ENCODE data around the gene PDE9A. TPM values are rescaled to one million over a fixed set of nuclear protein-coding genes. Genes with fewer than 3 reads are reported as not detected.
"Not testable (repeated sequence)": the region's sequence is repeated elsewhere in the genome, so short reads cannot be mapped to it uniquely, and the experiment has no call there.

The PDE9A gene
- total RNA-seq, 1 donor from 2014 or later = 7.9 TPM

DNA sequence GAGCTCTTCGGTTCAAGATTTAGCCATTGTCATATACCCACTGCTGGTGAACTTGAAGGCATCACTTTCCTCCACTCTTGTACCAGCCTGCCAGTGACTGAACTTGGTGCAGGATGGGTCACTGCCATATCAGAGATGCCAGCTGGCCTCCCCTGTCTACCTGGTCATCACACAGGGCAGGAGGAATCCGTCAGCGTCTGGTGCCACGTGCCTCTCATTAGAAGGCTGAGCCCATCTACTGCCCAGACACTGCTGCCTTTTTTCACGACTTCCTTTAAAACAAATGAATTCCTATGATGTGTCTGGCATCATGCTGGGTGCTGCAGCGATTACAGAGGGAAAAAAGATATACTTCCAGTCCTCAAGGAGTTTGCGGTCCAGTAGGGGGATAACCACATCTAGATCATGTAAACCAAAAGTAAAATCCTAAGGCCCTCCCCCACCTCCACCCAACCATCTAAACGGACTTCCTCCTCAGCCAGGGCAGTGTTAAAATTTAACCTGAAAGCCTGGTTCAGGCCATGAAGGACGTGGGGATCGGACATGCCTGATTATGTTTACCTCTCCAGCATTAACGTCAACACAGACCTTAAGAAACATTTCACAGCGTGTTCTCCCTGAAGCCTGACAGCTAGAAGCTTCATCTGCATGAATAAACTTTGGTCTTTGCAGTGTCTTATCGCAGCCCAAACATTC lies 29.2 kb upstream of the PDE9A start:
- peak; percentile 22 for DNase-seq (ENCODE audit: low spot score)

DNA sequence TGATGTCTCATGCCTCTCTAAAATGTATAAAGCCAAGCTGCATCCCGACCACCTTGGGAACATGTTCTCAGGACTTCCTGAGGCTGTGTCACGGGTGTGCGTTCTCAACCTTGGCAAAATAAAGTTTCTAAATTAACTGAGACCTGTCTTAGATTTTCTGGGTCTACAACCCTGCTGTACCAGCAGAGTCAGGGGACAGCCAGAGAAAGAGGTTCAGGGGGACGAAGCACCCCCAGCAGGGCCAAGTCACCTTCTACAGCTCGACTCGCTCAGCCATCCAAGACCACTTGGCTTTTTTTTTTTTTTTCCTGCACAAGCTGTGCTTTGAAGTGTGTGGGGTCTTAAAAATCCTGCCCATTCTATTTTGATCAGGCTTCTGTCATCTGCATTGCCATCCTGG lies 28.5 kb upstream of the PDE9A start:
- peak; percentile 55 for DNase-seq (ENCODE audit: low spot score)

DNA sequence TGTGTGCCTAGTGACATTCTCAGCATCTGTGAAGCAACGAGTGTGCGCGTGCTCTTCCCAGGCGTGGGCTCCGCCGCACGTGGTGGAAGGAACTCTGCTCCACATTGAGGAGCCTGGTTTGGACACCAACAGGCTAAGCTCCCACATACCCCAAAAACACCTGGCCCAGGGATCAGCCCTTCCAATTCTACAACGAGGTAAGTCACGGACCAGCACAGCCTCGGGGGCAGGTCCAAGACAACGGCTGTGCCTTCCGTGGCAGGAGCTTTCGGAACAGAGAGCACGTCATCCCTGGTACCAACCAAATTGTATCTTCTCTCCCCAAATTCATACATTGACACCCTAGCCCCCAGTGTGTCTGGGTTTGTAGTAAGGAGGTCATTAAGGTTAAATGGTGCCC lies 27.2 kb upstream of the PDE9A start:
- DNase-seq (ENCODE audit: low spot score) = peak; percentile 30

DNA sequence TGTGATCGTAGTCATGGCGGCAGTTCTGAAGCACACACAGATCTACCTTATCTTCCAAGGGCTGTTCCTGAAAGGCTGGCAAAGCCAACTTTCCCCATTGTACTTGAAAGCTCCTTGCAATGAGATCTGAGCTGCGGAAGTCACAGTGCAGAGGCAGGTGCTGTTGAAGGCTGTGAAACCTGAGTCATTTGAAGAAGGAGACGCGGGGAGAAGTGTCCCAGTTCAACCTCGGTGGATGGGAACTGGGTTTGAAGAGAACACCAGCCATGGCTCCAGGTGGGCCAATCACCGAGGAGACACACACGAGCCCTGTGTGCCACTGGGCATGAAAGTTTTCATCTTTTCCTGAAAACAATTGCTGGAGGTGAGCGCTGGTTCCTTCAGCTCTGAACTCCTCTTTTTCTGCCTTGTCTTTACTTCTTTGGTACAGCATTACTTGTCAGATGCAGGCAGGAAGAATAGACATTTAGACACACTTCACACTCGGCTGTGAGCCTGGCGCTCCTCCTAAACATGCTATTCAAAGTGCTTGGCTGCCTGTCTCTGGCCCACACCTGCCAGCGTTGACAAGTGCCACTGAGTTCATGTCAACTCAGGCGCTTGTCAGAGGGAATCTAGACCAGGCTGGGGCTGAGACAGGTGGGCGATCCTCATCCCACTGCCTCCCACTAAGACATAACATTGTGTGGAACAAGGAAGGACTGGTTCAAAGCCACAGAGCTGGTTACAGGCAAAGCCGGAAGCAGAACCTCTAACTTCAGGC lies 25.7 kb upstream of the PDE9A start:
- peak; percentile 43 for DNase-seq (ENCODE audit: low spot score)

DNA sequence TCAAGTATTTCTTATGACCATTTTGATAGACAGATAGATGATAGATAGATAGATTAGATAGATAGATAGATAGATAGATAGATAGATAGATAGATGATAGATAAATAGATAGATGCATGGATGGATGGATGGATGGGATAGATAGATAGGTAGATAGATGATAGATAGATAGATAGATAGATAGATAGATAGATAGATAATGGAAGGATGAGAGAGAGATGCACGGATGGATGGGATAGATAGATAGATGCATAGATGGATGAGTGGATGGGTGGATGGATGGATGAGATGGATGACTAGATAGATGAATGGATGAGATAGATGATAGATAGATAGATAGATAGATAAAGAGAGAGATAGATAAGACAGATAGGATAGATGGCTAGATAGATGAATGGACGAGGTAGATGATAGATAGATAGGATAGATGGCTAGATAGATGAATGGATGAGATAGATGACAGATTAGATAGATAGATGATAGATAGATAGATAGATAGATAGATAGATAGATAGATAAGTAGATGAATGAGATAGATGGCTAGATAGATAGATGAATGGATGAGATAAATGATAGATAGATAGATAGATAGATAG lies 24.9 kb upstream of the PDE9A start:
- DNase-seq (ENCODE audit: low spot score) = not testable (repeated sequence)

DNA sequence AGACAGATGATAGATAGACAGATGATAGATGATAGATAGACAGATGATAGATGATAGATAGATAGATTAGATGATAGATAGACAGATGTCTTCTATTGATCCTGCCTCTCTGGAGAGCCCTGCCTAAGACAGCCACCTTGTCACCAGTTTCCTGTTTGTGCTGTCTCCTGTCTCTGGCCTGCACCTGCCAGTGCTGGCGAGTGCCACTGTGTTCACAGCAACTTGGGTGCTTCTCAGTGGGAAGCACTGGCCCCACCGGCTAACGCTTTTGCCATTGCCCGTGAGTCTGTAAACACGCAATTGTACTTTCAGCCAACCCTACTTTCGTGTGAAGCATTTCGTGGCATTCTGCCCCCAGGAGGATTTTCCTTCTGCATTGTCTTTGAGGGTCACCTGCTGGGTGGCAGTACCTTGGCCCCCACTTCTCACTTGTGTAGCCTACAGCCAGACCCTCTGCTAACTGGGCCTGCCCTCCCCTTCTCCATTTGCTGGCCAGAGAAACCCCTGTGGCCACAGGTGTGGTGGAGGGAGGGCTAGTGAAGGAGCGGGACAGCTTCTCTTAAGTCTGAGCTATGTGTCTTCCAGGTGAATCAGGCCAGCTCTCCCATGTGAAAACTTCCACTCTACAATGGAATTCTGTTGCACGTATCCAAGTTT lies 23.4 kb upstream of the PDE9A start:
- peak; percentile 77 for DNase-seq (ENCODE audit: low spot score)

DNA sequence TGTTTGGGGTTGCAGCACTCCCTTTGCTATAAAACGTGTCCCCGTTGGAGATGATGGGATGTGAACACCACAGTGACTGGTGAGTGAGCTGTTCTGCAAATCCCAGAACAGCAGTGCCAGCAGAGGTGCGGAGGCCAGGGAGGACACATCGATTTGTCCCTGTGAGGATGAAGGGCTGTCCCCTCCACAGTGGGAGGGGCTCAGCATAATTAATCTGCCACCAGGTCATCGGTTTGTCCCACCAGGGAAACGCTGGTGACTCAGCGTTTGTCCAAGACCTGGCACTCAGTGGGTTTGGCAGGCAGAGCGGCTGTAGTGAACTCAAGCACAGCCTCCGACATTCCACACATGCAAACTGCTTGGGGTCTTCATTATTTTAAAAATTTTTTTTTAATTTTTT lies 22.8 kb upstream of the PDE9A start:
- DNase-seq (ENCODE audit: low spot score) = peak; percentile 55

DNA sequence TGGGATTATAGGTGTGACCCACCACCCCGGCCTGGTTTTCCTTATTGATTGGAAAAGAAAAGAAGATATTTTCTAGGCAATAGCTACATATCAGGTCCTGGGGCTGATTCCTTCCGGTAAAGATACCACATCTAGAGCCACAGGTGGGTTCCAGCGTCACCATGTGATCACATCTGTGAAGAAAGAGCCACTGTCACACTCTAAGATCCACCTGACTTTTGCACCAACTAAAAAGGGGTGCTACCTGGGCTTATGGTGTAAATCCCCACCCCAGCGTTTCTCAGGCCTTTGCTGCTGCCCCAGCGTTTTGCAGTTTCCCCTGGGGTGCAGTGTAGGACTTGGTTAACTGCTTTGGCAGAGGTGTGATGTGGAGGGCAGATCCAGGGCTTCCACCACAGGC lies 22.3 kb upstream of the PDE9A start:
- no peak for DNase-seq (ENCODE audit: low spot score)

DNA sequence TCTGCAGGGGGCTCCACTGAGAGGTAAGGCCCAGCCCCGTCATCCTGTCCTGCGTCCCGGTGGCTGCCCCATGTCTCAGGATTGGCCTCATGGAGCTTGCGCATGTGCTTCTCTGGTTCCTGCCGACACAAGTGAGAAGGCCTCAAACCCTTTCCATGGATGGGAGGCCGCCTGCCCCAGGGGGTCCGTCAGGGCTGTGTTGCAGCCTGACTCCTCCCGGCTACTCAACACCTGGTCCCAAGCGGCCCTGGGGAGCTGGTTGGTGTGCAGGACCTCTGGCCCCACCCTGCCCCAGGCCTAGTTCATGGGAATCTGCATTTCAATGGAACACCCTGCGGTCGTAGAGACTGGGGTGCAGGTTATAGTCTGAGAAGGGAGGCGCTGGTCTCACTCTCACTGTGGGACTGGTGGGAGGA lies 21.1 kb upstream of the PDE9A start:
- DNase-seq (ENCODE audit: low spot score) = peak; percentile 35

DNA sequence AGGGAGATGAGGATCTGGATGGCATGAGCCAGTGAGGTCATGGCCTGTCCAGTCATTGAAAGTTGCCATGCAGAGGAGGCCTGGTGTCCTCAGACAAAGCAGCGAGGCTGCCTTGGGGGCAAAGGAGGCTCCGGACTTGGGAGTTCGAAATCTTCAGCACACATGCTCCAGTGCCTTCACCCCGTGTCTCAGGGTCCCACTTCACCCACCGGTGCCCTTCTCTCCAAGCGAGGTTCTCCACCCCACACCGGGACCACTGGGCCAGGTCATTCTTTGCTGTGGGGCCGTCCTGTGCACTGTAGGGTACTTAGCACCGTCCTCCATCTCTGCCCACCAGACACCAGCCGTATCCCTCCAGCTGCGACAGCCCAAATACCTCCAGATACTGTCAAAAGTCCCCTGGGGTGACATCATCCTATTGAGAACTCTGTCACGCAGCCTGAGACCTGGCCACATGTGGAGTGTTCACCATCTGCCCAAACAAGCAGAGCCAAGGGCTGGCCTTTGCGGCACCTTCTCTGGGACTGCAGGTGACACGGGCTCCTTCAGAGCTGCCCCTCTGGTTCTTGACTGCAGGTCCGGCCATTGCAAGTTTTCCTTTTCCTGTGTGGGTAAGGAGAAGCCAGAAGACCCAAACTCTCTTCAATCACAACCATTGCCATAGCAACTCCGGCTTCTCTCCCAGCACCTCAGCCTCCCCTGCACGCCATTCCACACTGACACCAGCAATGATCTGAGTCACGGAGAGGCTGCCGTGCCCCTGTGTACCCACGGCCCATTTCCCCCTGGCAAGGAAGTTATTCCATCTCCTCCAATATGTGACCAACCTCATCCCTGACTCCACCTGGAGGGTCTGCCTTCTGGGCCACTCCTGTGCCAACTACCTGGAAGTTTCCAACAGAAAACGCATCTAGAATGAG lies 20.4 kb upstream of the PDE9A start:
- DNase-seq (ENCODE audit: low spot score) = peak; percentile 79

DNA sequence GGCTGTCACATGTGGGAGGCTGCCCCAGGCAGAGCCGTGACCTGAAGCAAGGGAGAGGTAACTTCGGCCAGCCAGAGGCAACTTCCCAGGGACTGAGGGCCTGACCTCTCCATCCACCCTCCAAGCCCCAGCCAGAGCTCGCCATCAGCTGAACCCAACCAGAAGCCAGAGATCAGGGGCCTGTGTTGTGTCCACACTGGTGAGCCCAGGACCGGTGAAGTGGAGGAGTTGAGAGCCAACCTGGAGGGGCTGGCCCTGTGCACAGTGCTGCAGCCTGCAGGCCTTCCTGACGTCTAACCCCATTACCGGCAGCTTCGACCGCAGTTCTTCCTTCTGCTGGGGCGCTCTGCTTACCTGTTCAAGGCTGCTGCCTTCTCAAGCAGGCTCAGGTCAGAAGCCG lies 19.6 kb upstream of the PDE9A start:
- DNase-seq (ENCODE audit: low spot score) = no peak

DNA sequence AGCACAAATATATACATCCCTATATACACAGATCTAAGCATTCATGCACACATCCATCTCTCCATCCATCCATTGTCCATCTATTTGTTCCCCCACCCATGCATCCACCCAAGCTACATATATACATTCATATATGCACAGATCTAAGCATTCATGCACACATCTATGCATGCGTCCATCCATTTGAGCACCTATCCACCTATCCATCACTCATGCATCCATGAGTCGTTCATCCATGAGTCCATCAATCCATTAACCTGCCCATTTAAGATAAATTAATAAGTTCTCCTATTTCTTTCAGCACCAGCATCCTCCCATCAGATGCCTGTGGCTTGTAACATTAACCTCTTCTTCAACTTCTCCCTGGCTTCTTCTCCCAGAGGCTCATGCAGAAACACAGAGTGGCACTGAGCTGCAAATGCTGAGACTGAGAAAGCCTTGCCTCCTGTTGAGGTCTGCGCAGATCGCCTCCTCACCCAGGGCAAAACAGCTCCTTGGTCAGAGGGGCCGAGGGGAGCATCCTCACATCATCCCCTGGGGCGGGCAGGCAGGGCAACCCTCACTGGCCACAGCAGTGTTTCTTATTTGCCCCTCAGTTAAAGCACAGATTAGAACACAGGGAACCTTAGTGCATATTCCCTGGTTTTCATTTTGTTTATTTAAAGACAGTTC lies 17.4 kb upstream of the PDE9A start:
- no peak for DNase-seq (ENCODE audit: low spot score)

DNA sequence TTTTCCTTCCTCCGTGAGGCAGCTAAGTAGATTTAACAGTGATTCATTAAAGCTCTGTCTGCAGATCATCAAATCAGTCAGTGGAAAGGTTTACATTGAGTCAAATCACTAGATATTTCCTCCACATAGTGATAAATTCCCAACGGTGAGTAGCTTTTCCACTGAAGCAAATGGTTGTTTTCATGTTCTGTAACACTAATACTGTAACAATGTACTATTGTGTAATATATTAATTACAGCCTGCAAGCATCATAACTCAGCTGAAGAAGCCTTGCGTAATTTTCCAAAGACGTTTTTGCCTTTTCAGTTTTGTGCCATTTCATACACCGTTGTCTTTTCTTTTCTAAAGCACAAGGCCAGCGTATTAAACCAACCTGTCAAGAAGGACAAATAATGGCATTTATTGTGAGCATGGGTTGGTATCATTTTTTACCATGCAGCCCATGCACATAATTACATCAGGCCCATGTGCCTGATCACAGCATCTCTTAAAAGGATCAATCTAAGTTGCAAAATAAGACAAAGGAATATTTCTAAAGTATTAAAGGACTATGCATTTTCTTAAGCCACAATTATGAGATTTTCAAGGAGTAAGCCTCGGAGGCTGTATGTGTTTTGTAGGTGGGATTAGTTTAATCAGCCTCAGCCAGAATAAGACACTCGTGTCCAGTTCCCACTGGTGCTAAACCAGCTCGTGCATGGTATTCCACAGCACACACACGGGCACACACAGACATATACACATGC lies 16.7 kb upstream of the PDE9A start:
- DNase-seq (ENCODE audit: low spot score) = no peak

DNA sequence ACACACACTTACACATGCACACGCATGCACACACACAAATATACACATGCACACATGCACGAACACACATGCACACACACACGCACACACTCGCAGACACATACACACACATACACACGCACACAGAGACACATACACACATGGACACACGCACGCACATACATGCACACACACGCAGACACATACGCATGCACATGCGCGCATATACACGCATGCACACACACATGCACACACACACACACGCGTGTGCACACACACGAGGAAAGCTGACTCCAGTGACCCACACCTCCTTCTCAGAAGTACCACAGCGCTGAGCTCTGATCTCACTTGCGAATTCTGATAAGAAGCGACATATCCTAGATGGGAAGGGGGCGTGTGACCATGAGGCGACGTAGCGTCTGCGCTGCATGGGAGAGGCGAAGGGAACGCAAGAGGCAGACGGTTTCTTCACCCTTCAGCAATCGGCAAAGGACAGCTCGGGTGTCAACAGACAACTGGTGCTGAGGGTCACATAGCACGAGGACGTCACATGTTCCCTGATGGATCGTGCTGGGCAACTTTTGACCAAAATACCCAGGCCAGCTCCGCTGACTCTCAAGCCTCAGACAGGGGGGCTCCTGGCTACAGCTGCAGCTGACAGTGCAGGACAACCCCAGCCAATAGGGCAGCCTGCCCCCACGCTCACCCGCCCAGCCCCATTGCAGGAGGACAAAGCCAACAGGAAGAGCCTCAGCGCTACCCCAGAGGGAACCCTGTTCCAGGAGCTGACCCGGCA lies 16.0 kb upstream of the PDE9A start:
- no peak for DNase-seq (ENCODE audit: low spot score)

DNA sequence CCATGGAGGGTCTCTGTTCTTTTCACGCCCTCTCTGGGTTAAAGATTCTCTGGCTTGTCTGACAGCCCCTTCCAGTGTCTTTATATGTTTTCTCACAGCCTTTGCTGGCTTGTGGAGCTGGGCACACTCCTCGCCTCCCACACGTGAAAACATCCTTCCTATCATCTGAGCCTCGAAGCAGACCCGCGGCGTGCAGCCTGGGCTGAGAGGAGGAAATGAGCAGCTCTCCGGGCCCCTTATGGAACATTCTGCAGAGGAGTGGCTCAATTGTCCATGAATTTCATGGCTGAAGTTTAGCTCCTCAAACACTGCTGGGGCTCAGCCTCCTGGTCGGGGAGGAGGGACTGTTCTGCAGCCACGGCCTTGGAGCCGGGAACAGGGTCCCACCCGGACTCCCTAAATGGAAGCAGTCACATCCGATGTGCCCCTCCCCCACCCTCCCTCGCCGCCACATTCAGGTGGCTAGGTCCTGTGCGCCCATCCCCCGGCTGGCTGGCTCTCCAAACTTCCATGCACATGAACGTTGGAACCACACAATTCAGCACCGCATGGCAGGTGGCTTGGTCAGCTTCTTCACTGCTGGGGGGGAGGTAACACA lies 15.1 kb upstream of the PDE9A start:
- no peak for DNase-seq (ENCODE audit: low spot score)

DNA sequence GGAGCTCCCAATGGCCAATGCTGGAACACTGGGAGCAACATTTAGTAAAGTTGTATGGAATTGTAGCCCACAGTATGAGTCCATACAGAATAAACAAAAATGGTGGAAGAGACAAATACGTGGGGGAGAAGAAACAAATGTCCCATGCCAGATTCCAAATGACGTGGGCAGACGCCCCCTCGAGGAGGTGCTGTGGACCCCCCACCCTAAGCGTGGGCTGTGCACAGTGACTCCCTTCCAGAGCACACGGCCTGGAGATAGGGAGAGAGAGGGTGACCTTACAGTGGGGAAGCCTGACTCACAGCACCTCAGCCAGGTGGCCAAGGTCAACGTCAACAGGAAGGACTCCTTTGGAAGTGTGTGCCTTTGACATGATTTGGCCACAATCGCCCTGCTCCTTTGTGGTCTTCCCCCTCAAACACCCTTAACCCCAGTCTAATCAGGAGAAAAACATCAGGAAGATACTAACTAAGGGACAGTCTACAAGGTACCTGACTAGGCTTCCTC lies 13.7 kb upstream of the PDE9A start:
- no peak for DNase-seq (ENCODE audit: low spot score)

DNA sequence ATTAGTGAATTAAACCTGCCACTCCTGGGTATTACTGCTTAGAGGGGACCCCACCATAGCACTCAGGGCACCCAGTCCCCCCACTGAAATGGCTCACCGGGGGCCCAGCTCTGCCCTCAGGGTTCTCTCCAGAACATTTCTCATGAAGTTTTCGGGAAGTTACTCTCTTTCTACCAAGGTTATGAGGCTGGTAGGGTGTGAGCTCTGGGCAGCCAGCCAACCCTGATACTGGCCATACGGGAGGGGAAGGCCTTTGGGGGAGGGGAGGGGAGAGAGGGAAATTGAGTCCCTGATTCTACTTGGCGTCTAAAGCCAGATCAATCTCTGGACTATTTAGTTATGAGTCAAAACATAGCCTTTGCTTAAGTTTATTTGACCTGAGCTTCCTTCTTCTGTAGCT lies 12.9 kb upstream of the PDE9A start:
- DNase-seq (ENCODE audit: low spot score) = no peak

Data from mesenteric fat pad (tissue), 1 donor.